GM18858 (cell line): ENCODE measurements around the gene RCOR1.
A peak's percentile ranks its signal among the peaks of the same experiment; 100 is the strongest.

ENCODE experiments used
- ATAC-seq: cut with Tn5 transposase; IDR thresholded peaks from one replicate; pipeline ENCODE4 v1.9.1; 2021; ENCODE audit not compliant: unreplicated experiment

RCOR1 gene

DNA sequence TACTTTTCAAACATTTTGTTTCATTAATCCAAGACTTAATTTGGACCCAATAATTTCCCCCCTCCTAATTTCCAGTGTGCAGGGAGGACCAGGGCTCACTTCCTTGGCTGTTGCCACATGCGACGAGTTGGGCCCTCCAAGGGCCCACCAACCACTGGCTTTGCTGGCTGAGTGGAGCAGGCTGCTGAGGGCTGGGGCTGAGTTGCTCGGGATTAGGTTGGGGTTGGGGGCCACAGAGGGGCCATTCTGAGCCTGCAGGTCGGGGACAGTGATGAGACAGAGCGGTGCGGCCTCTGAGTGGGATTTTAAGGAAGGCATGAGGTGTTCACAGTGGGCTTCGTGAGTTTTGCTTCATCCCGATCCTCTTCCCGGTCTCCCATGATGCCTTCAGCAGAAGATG lies 178.7 kb downstream of the RCOR1 start:
- ATAC-seq, result no peak

GRCh38 chr14:102772781-102773570 lies 180.5 kb downstream of the RCOR1 start:
- no peak for ATAC-seq

GRCh38 chr14:102774391-102775153 lies 182.1 kb downstream of the RCOR1 start:
- ATAC-seq, result no peak

DNA sequence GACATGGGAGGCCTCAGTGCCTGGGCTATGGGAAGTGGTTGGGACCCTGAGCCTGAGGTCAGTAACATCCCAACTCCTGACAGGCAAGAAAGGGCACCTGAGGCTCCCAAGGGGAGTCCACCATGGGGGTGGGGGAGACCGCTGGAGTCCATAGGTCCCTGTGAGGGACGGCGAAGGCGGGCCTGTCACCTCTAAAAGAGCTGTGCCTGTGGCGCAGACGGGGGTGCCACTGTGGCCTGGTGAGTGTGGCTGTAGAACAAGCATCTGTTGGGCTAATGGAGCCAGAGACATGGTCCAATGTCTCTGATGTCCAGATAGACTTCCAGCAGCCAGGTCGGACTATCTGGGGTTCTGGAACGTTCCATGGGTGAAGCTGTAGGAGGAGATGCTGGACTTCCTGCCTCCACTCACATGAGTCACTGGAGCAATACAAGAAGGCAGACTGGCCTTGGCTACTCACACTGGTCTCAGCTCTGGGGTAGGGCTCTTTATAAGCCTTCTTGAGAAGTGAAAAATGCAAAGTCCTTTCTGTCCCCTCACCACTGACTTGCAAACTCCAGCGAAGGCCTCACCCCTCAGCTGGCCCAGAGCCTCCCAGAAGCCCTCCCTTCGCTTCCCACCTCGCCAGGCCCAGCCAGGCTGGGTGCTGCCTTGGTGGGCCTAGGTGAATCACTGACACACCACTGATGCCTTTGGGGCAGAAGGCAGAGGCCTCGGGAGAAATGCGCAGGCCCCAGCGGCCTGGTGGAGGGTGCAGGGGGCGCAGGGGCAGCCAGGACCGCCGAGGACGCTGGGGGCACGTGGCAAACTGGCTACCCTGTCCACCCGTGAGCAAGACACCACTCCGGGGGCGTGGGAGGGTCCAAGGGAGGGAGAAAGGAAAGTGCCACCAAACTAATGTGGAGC lies 183.7 kb downstream of the RCOR1 start:
- no peak for ATAC-seq

DNA sequence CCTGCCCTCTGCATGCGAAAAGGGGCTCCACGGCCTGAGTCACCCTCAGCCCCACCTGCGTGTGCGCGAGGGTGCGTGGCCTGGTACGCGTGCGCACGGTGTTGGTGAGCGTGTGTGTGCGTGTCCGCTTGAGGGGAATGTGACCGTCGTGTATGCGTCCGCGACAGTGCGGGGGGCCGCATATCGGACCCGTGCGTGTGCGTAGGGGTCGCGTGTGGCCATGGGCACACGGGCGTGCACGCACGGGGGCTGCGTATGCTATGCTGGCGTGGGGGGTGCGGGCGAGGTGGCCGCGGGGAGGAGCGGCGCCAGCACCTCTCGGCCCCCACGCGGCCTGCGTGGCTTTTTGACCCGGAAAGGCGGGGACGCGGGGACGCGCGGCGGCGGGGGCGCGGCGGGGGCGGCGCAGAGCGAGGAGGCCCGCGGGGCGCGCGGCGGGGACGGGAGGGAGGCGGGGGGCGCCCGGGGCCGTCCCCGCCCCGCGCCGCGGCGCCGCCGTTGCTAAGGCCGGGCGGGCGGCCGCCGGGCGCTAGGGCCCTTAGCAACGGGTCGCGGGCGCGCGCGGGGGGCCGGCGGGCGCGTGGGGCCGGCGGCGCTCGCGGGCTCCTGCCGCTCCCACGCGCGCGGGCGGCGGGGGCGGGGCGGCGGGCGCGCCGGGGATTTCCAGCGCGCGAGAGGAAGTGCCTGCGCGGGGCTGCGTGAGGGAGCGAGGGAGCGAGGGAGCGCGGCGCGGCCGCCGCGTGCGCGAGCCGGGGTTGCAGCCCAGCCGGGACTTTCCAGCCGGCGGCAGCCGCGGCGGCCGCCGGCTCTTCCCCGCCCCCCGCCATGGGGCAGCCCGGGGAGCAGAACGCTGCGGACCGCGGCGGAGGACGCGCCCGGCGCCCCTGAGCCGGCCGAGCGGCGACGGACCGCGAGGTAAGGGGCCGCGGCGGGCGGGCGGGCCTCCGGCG lies 184.6 kb downstream of the RCOR1 start, which contains the start of gene TRAF3:
Gene TRAF3, plus strand, starts transcription at position 689 of the 950 bp plus-strand sequence. CDS start 92,753 bp downstream, outside the sequence.
- peak; percentile 35 for ATAC-seq

DNA sequence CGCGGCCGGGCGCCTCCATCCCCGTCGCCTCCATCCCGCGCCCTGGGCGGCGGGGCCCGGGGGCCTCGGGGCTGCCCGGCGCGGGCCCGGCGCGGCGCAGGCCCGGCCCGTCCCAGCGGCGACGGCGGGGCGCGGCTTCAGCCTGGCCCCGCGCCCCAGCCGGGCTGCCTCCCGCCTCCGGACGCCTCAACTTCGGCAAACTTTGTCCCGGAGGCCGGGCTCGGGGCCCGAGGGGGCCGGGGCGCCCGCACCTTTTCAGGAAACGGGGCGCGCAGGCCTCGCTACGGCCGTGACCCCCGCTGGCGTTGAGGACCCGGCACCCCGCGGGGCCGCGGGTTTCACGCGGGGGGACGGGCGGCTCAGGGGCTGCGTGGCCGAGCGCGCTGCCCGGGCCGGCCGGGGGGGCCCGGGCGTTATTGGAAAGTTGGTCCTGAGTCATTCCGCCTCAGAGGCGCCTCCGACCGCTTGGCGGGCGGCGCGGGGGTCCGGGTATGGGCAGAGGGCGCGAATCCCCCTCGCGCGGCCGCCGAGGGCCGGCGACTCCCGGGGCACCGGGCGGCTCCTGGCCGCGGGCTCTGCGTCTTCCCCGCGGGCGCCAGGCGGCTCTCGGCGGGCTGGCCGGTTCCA lies 185.4 kb downstream of the RCOR1 start:
- ATAC-seq, result peak; percentile 16

- ATAC-seq, result no peak
These were observed 186.1 kb downstream of the RCOR1 start for GRCh38 chr14:102778338-102779083.

- ATAC-seq, result no peak
These were observed 186.6 kb downstream of the RCOR1 start for GRCh38 chr14:102779084-102779462.

DNA sequence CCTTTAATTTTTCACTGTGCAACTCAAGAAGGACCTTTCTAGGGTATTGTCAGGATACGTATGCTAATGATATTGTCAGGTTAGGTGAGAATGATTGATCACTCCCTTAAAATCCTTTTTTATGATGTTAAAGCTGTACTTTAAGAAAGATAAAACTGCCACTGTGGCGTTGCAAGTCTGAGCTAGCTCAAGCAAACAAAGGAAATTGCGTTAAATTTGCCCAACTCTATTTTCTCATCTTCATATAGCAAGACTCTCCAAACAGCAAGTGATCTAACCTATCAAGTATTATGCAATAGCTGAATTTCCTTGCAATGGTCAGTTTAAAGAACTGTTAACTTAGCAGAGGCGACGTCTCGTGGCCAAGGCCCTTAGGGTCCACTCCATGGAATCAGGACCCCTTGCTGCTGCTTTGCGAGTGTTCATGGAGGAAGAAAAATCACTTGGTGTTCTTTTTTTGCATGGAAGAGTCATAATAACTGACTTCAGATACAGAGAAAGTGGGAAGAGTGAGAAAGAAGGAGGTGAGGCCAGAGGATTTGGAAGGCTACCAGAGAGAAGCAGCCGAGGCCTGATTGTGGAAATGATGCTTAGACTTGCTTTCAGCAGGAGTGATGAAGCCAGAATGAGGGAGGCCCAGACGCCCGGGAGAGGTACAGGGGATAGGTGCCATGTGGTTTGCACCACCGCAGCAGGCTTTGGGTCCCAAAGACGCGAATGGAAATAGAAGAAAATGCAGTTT lies 187.3 kb downstream of the RCOR1 start:
- no peak for ATAC-seq
